ENCODE results near the gene SF3A1.

DNA sequence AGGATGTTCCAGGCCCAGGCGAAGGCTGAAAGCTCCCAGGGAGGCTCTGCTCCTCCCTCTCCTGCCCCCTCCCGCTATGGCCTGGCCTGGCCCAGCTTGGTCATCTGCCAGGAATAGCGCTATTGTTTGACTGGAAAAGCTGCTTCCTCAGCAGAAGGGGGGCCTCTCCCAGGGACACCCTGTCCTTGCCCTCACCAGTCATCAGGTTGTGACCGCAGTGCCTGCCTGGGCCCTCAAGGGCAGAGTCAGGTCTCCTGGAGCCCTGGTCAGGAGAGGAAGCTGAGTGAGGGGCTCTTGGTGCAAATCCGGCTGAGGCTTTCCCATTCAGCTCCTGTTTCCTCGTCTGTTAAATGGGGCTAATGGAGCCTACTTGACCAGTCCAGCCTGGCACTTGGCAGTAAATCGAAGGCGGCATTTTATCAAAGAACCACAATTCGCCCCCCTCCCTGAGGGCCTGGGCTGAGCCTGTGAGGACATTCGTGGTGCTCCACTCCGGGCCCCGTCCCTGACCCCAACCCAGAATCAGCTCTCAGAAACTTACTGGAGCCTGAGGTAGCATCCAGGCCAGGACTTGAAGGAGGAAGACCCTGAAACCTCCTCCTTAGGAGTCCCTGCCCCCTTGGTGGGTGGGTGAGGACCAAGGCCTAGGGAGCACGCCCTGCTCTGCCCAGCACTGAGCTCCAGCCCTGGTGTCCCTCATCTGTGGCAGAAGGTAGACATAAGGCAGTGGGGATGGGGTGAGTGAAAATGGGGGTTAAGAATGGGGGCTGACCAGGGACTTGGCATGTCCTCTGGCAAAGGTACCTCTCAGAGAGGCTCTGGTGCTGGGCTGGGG is 65.4 kb downstream of the SF3A1 start:
- TF ChIP-seq, protein P1, sequence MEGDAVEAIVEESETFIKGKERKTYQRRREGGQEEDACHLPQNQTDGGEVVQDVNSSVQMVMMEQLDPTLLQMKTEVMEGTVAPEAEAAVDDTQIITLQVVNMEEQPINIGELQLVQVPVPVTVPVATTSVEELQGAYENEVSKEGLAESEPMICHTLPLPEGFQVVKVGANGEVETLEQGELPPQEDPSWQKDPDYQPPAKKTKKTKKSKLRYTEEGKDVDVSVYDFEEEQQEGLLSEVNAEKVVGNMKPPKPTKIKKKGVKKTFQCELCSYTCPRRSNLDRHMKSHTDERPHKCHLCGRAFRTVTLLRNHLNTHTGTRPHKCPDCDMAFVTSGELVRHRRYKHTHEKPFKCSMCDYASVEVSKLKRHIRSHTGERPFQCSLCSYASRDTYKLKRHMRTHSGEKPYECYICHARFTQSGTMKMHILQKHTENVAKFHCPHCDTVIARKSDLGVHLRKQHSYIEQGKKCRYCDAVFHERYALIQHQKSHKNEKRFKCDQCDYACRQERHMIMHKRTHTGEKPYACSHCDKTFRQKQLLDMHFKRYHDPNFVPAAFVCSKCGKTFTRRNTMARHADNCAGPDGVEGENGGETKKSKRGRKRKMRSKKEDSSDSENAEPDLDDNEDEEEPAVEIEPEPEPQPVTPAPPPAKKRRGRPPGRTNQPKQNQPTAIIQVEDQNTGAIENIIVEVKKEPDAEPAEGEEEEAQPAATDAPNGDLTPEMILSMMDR (IDR thresholded peaks at IDR 0.05) = no peak
- TF ChIP-seq, protein P2, sequence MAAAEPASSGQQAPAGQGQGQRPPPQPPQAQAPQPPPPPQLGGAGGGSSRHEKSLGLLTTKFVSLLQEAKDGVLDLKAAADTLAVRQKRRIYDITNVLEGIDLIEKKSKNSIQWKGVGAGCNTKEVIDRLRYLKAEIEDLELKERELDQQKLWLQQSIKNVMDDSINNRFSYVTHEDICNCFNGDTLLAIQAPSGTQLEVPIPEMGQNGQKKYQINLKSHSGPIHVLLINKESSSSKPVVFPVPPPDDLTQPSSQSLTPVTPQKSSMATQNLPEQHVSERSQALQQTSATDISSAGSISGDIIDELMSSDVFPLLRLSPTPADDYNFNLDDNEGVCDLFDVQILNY (CRISPR knock-in tag; IDR thresholded peaks at IDR 0.05) = no peak
- TF ChIP-seq NFYB (CRISPR knock-in tag; conservative IDR thresholded peaks at IDR 0.05; ENCODE audit: low read depth) (no peak), NR2C2 (CRISPR knock-in tag; IDR thresholded peaks at IDR 0.05) (no peak), MYBL2 (CRISPR knock-in tag; IDR thresholded peaks at IDR 0.05) (no peak), ATF1 (CRISPR knock-in tag; IDR thresholded peaks at IDR 0.05) (no peak), CBFB (CRISPR knock-in tag; IDR thresholded peaks at IDR 0.05; ENCODE audit: low read depth) (no peak), ZNF263 (CRISPR knock-in tag; IDR thresholded peaks at IDR 0.05; ENCODE audit: low read depth) (no peak)
- TF ChIP-seq, protein P3, sequence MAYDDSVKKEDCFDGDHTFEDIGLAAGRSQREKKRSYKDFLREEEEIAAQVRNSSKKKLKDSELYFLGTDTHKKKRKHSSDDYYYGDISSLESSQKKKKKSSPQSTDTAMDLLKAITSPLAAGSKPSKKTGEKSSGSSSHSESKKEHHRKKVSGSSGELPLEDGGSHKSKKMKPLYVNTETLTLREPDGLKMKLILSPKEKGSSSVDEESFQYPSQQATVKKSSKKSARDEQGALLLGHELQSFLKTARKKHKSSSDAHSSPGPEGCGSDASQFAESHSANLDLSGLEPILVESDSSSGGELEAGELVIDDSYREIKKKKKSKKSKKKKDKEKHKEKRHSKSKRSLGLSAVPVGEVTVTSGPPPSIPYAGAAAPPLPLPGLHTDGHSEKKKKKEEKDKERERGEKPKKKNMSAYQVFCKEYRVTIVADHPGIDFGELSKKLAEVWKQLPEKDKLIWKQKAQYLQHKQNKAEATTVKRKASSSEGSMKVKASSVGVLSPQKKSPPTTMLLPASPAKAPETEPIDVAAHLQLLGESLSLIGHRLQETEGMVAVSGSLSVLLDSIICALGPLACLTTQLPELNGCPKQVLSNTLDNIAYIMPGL (CRISPR knock-in tag; IDR thresholded peaks at IDR 0.05) = no peak
- TF ChIP-seq, protein P4, sequence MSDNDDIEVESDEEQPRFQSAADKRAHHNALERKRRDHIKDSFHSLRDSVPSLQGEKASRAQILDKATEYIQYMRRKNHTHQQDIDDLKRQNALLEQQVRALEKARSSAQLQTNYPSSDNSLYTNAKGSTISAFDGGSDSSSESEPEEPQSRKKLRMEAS (CRISPR knock-in tag; IDR thresholded peaks at IDR 0.05) = no peak
